Hypothalamus (tissue), 51 donors: ENCODE data around the gene DRICH1.
A peak's percentile ranks its signal among the peaks of the same experiment; 100 is the strongest.
"Not testable (repeated sequence)": the region's sequence is repeated elsewhere in the genome, so short reads cannot be mapped to it uniquely, and the experiment has no call there.

Source experiments
- DNase-seq, 51 donors: peaks; one replicate each; lab custom pipeline; 2025; lab: John Stamatoyannopoulos, UW

DRICH1 gene, protein sequence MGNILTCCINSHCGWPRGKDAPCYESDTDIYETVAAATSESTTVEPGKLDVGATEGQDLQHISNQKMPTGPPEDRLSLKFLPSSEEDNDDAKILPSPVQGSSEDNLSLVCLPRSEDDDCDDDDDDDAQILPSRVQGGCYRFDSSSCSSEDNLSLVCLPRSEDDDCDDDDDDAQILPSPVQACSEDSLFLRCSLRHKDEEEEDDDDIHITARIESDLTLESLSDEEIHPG

GRCh38 chr22:23632178-23632577 lies at the start of gene DRICH1:
Gene DRICH1 (minus strand): TSS chr22:23632321. CDS start chr22:23632023, 298 bp downstream.
- DNase-seq = no peak

DNA sequence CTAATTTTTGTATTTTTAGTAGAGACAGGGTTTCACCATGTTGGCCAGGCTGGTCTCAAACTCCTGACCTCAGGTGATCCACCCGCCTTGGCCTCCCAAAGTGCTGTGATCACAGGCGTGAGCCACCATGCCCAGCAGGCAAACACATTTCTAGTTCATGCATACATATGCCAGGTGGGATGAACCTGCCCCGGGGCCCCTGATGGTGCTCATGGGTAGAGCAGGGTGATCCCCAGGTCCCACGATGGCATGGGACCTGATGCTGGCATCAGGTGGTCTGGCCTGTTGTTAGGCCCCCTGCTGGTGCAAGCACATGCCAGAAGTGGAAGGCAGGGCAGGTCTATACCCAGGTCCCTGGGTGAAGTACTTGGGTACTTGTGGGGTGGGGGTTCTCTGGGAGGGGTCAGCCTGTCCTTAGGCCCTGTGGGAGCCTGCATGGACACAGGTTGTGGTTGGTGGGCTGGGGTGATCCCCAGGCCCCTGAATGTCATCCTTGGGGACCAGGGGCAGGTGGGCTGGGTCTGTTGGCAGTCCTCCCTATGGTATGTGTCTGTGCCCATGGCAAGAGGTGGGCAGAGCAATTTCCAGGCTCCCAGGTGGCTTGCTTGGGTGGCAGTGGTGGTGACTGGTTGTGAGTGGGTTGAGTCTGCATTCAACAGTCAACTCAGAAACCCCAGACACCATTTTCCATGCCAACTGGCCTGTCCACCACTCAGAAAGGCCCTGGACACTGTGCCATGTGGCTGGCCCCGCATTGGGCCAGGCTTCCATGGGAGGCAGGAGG lies 49.1 kb upstream of the DRICH1 start:
- no peak for DNase-seq

GRCh38 chr22:23678133-23678532 lies 46.0 kb upstream of the DRICH1 start:
- no peak for DNase-seq

- DNase-seq = no peak
Observed at GRCh38 chr22:23677701-23677995, 45.5 kb upstream of the DRICH1 start.

GRCh38 chr22:23676841-23677700 lies 45.0 kb upstream of the DRICH1 start:
- DNase-seq = not testable (repeated sequence)

GRCh38 chr22:23675502-23676415 lies 43.6 kb upstream of the DRICH1 start:
- peak in 1 of 51 donors; percentile 8 for DNase-seq

DNA sequence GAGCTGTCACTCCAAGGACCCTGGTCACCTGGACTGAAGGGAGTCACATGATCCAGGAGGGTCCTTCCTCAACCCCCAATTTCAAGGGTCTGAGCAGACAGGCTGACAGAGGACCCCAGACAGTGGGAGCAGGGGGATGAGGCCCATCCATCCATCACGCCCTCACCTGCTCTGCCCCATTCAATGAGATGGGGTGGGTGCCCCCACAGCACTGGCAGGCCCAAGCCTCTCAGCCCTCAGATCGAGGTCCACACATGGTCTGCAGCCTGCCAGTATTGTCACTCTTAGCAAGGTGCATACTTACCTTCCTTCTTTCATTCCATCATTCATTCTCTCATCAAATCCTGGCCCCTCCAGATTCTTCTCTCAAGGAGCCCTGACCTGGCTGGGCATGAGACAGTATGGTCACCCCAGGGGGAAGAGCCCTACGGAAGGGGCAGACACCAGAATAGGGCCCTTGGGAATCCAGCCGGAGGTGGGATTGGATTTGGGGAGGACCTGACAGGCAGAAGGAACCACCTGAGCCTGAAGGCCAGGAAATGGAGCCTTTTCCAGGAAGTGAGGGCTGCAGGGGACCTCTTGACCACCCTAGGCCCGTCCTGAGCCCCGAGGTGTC lies 42.9 kb upstream of the DRICH1 start:
- DNase-seq = not testable (repeated sequence)

DNA sequence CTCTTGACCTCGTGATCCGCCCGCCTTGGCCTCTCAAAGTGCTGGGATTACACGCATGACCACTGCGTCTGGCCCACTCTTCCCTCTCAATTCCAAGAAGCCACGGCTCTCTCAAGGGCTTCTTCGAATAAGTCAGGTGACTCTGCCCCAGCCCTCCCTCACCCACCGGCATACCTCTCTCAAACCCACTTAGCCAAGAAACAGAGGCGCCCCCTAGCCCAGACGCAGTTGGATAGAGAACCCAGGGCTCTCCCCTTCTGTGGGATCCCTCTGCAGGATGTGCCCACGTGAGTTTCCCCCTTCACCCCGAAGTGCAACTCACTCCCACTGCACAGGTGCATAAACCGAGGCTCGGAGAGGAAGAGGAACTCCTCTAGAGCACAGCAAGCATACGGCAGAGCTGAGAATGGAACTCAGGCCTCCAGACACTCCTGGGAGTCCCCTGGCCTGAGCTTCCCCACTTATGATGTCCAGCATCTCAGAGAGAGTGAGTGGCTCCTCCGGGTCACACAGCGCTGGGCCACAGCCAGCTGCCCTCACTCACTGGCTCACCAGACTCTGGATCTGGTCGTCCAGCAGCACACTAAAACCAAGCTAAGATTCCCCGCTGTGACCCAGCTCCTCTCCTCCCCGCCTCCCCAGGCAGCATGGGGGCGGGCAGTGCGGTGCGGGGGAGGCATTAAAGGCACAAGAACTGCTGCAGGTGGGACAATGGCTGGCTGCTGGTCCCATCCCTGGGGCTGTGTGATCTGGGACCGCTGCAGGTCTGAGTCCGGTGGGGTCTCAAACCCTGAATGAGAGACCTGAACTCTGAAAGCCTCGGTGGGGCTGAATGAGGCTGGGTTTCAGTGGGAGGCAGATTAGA lies 41.9 kb upstream of the DRICH1 start:
- DNase-seq = no peak

- DNase-seq = no peak
Observed at GRCh38 chr22:23673050-23673620, 41.0 kb upstream of the DRICH1 start.

- DNase-seq = not testable (repeated sequence)
Observed at GRCh38 chr22:23672307-23673049, 40.4 kb upstream of the DRICH1 start.

DNA sequence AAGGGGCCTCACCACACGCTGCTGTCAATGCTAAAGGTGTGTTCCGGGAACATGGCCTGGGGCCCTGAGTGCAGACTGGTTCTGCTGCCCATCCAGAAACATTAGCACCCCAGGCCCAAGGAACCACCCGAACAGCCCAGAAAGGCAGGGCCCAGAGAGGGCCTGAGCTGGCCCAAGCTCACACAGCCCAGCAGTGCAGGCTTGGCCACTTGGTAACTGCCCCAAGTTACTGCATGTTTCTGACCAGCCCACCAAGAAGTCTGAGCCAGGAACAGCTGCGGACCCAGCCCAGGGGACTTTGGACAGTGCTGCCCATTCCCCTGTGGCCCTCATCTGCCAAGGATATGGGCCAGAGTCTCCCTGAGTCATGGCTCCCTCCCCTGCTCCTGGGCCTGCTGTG lies 39.3 kb upstream of the DRICH1 start:
- DNase-seq = not testable (repeated sequence)

- DNase-seq = peak in 1 of 51 donors; percentile 3
Observed at GRCh38 chr22:23670378-23671295, 38.5 kb upstream of the DRICH1 start.

- DNase-seq = not testable (repeated sequence)
Observed at GRCh38 chr22:23660381-23660780, 28.3 kb upstream of the DRICH1 start.

GRCh38 chr22:23657727-23658126 lies 25.6 kb upstream of the DRICH1 start:
- DNase-seq = no peak

DNA sequence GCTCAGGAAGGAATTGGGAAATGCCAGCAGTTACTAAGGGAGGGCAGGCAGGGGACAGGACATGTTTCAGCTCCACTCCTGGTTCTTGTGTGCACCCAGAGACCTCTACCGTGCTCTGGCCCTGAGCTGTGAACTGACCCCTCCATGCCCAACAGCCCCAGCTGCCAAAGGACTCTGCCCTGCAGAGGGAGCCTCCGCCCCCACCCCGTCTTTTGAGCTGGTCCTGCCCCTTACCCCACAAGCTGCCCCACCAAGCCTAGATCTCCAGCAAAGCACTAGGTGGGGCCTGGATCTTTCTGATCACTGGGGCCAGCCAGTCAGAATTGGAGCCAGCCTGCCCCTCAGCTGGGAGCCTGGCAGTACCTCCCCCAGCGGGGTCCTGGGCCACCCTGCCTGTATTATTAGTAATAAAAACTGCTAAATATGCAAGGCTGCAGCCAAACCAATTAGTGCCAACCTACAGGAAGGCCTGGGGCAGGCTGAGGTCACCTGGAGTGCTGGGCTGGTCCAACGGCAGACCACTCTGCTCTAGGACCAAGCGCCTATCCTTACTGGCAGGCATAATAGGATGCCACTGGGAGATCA lies 23.9 kb upstream of the DRICH1 start:
- DNase-seq = no peak

- DNase-seq = no peak
Observed at GRCh38 chr22:23652711-23653110, 20.6 kb upstream of the DRICH1 start.
